Stimulated activated naive B cell treated with anti-CD40 and anti-IgM and Interleukin-4, amounts not matched to agents 10 μg/mL and 1 μg/mL and 100 μg/mL, for 72 hours (primary cell): ENCODE measurements around the gene SDS.
"Not testable (repeated sequence)": the region's sequence is repeated elsewhere in the genome, so short reads cannot be mapped to it uniquely, and the experiment has no call there.

Source experiments
- ATAC-seq, 2 donors: fragments of 150-1000 bp; cut with Tn5 transposase; replicated peaks; 2 replicates each; pipeline ENCODE4 v1.10.0; 2021; ENCODE audit warnings: moderate library complexity in 1 of 2
- DNase-seq: peaks from one replicate; pipeline ENCODE4 v3.0.0; 2021
- H3K27ac Mint-ChIP-seq: one replicate; pipeline ENCODE4 v1.8.0; 2022; ENCODE audit warnings: mild to moderate bottlenecking, mixed read lengths
- H3K27me3 Mint-ChIP-seq, 2 donors: one replicate each; pipeline ENCODE4 v1.8.0; 2022; ENCODE audit warnings: mixed read lengths in 2 of 2
- H3K36me3 Mint-ChIP-seq, 2 donors: one replicate each; pipeline ENCODE4 v1.8.0; 2022; ENCODE audit warnings: mixed read lengths in 2 of 2, mild to moderate bottlenecking in 1 of 2
- H3K4me1 Mint-ChIP-seq, 2 donors: one replicate each; pipeline ENCODE4 v1.8.0; 2022; ENCODE audit warnings: mixed read lengths in 2 of 2, mild to moderate bottlenecking in 1 of 2
- H3K4me3 Mint-ChIP-seq, 2 donors: one replicate each; pipeline ENCODE4 v1.8.0; 2022; ENCODE audit warnings: mild to moderate bottlenecking in 2 of 2, mixed read lengths in 2 of 2, moderate library complexity in 1 of 2
- H3K9me3 Mint-ChIP-seq, 2 donors: one replicate each; pipeline ENCODE4 v1.8.0; 2022; ENCODE audit warnings: mixed read lengths in 2 of 2, mild to moderate bottlenecking in 1 of 2

SDS gene

GRCh38 chr12:113366827-113367226 is 36.9 kb downstream of the SDS start:
- ATAC-seq = no peak
- no peak overlapping the region for H3K4me3 Mint-ChIP-seq

GRCh38 chr12:113365639-113366395 is 37.9 kb downstream of the SDS start:
- Mint-ChIP-seq H3K4me3 (no peak overlapping the region), H3K36me3 (peaks cover 42 to 44% of the 10 kb centered on the region in 2 donors), H3K4me1 (peaks cover 7 to 8% of the 10 kb centered on the region in 2 donors), H3K27ac (no peak overlapping the region), H3K9me3 (no peaks in the 10 kb centered on the region), H3K27me3 (no peaks in the 10 kb centered on the region)
- ATAC-seq (no peak), DNase-seq (no peak)

More at GRCh38 chr12:113366827-113367226, 36.9 kb downstream of the SDS start:
- Mint-ChIP-seq H3K4me1 (peaks cover 10 to 16% of the 10 kb centered on the region in 2 donors), H3K36me3 (peaks cover 45 to 48% of the 10 kb centered on the region in 2 donors), H3K27ac (no peak overlapping the region), H3K27me3 (no peaks in the 10 kb centered on the region), H3K9me3 (no peaks in the 10 kb centered on the region)
- no peak for DNase-seq

DNA sequence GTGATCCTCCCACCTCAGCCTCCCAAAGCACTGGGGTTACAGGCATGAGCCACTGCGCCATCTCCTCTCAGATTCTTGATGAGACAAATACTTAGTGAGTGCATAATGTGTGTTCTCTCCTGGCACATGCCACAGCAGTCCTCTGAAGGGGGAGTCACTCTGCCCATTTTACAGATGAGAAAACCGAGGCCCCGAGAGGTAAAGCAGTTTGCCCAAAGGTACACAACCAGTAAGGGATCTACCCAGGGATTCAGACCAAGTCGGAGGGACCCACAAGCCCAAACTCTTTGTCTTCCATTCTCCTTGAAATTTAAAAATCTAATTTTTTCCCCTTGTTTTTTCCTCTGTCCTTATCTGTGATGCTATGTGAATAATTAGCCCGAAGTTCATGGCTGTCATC is 39.0 kb downstream of the SDS start:
- Mint-ChIP-seq H3K4me3 (no peak overlapping the region), H3K4me1 (peaks cover 11 to 15% of the 10 kb centered on the region in 2 donors), H3K27ac (no peak overlapping the region), H3K9me3 (no peaks in the 10 kb centered on the region), H3K36me3 (peaks cover 42 to 45% of the 10 kb centered on the region in 2 donors), H3K27me3 (no peaks in the 10 kb centered on the region)
- no peak for ATAC-seq
- no peak for DNase-seq

GRCh38 chr12:113361574-113362370 is 41.9 kb downstream of the SDS start:
- DNase-seq (no peak), ATAC-seq (no peak)
- no peaks in the 10 kb centered on the region for H3K27me3 Mint-ChIP-seq
- H3K4me3 Mint-ChIP-seq = no peak overlapping the region
- peak overlapping the region; percentile 11 for H3K27ac Mint-ChIP-seq
- H3K36me3 Mint-ChIP-seq = peaks cover 31 to 32% of the 10 kb centered on the region in 2 donors
- peaks cover 18 to 24% of the 10 kb centered on the region in 2 donors for H3K4me1 Mint-ChIP-seq
- H3K9me3 Mint-ChIP-seq = no peaks in the 10 kb centered on the region

- peaks cover 18 to 23% of the 10 kb centered on the region in 2 donors for H3K4me1 Mint-ChIP-seq
- peaks cover 0 to 3% of the 10 kb centered on the region in 2 donors for H3K27me3 Mint-ChIP-seq
- no peaks in the 10 kb centered on the region for H3K9me3 Mint-ChIP-seq
- ATAC-seq (no peak), DNase-seq (peak; percentile 1)
- peak overlapping the region; percentile 91 for H3K27ac Mint-ChIP-seq
- H3K36me3 Mint-ChIP-seq = peaks cover 19 to 24% of the 10 kb centered on the region in 2 donors
- H3K4me3 Mint-ChIP-seq = peak overlapping the region; percentile 84 to 92
Observed at GRCh38 chr12:113359939-113360748, 43.5 kb downstream of the SDS start.

GRCh38 chr12:113359133-113359938 is 44.4 kb downstream of the SDS start:
- peaks cover 0 to 3% of the 10 kb centered on the region in 2 donors for H3K27me3 Mint-ChIP-seq
- H3K4me3 Mint-ChIP-seq = peak overlapping the region; percentile 84 to 92
- H3K9me3 Mint-ChIP-seq = no peaks in the 10 kb centered on the region
- H3K4me1 Mint-ChIP-seq = peaks cover 18 to 20% of the 10 kb centered on the region in 2 donors
- H3K36me3 Mint-ChIP-seq = peaks cover 11 to 16% of the 10 kb centered on the region in 2 donors
- DNase-seq (peak; percentile 18), ATAC-seq (peak; percentile 11 to 18)
- peak overlapping the region; percentile 91 for H3K27ac Mint-ChIP-seq

- peak; percentile 91 to 93 for ATAC-seq
- peak within 1 kb of the TSS; percentile 91 for H3K27ac Mint-ChIP-seq
- no peaks in the 10 kb centered on the region for H3K9me3 Mint-ChIP-seq
- peaks cover 18 to 20% of the 10 kb centered on the region in 2 donors for H3K4me1 Mint-ChIP-seq
- H3K4me3 Mint-ChIP-seq = peak within 1 kb of the TSS; percentile 84 to 92
- H3K27me3 Mint-ChIP-seq = peaks cover 0 to 3% of the 10 kb centered on the region in 2 donors
- H3K36me3 Mint-ChIP-seq = peaks cover 6 to 9% of the 10 kb centered on the region in 2 donors
- DNase-seq = peak; percentile 92
Observed at GRCh38 chr12:113358381-113359132, 45.1 kb downstream of the SDS start, which contains the start of gene PLBD2. TSS of gene PLBD2 (plus strand) at chr12:113358587. CDS start at chr12:113358601, 14 bp downstream.

DNA sequence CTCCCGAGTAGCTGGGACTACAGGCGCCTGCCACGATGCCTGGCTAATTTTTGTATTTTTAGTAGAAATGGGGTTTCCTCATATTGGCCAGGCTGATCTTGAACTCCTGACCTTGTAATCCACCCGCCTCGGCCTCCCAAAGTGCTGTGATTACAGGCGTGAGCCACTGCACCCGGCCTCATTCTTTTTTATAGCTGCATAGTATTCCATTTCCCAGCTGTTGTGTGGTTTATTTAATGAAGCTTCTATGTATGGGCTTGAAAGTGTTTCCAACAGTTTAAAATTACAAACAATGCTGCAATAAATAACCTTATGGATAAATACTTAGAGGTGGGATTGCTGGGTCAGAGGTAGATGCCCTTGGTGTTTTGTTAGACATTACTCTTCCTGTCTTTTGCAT is 49.5 kb downstream of the SDS start:
- H3K36me3 Mint-ChIP-seq, DNase-seq, ATAC-seq, H3K27ac Mint-ChIP-seq, H3K4me3 Mint-ChIP-seq, H3K4me1 Mint-ChIP-seq, H3K9me3 Mint-ChIP-seq: not testable (repeated sequence)
- peaks cover 10 to 18% of the 10 kb centered on the region in 2 donors for H3K27me3 Mint-ChIP-seq

DNA sequence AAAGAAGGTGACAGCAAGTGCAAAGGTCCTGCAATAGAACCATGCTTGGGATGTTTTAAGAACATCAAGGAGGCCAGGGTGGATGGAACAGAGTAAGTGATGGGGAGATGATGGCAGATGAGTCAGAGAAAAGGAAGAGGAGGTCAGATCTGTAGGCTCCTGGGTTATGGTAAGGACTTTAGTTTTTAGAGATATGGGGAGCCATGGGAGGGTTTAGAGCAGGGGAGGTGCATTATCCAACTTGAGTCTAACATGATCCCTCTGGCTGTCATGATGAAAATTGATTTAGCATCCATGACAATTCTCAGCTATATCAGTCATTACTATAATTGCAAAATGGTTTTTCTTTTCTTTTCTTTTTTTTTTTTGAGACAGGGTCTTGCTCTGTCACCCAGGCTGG is 52.6 kb downstream of the SDS start:
- Mint-ChIP-seq H3K27ac (no peak overlapping the region), H3K27me3 (peaks cover 20% of the 10 kb centered on the region in 2 donors), H3K4me1 (peaks cover 0 to 1% of the 10 kb centered on the region in 2 donors), H3K9me3 (no peaks in the 10 kb centered on the region), H3K36me3 (no peaks in the 10 kb centered on the region), H3K4me3 (no peak overlapping the region)
- ATAC-seq = no peak
- no peak for DNase-seq

DNA sequence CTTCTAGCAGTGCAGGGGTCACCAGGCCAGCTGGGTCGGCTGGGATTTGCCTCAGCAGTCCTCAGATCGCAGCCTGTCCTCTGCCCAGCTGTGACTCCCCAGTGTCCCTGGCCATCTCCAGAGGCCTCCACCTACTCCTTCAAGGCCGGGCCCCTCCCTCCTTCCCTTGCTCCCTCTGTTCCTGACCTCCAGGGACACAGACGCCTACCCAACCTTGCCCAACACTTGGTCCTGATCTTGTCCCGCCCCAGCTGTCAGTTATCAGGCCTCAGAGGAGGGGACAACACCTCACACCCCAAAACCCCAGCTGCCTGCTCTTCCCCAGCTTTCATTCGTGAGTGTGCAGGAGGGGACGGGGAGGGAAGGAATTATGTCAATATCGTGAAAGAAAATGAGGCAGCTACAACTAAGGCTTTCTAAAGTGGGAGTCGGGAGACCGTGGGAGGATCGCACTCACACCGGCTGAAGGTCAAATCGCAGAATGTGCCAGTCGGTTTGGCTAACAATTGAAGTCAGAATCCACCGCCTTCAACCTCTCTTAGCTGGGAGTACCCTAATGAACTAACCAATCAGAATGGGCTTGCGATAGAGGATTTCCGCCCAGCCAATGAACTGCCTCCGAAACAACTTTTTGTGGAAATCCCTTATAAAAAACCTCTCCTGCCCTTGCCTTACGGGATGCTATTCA is 54.7 kb downstream of the SDS start:
- Mint-ChIP-seq H3K4me3 (no peak overlapping the region), H3K36me3 (no peaks in the 10 kb centered on the region), H3K27ac (no peak overlapping the region)

DNA sequence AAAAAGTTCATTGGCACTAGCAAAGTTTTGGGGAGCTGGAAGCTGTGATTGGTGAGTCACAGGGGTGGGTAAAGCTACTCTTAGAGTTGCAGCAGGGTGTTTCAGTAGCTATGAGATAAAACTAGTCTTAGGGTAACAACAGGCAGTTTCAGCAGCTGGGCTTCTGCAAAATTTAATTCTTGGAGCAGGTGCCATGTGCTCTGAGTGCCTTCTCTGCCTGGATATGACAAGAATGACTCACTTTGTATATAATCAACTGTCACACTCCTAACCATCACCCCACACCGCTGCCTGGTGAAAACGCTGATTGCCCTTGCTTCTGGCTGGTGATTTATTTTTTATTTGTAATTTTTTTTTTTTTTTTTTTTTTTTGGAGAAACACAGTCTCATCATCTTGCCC is 55.8 kb downstream of the SDS start:
- peaks cover 20% of the 10 kb centered on the region in 2 donors for H3K27me3 Mint-ChIP-seq
- H3K9me3 Mint-ChIP-seq = no peaks in the 10 kb centered on the region
- ATAC-seq (no peak), DNase-seq (no peak)
- no peaks in the 10 kb centered on the region for H3K36me3 Mint-ChIP-seq
- H3K4me1 Mint-ChIP-seq = peaks cover 0 to 1% of the 10 kb centered on the region in 2 donors
- no peak overlapping the region for H3K27ac Mint-ChIP-seq
- H3K4me3 Mint-ChIP-seq = no peak overlapping the region

More for the DNA sequence above, 54.7 kb downstream of the SDS start:
- no peaks in the 10 kb centered on the region for H3K9me3 Mint-ChIP-seq
- peaks cover 20% of the 10 kb centered on the region in 2 donors for H3K27me3 Mint-ChIP-seq
- DNase-seq (no peak), ATAC-seq (no peak)
- peaks cover 0 to 1% of the 10 kb centered on the region in 2 donors for H3K4me1 Mint-ChIP-seq

- Mint-ChIP-seq H3K27ac (no peak overlapping the region), H3K4me1 (peaks cover 0 to under 1% of the 10 kb centered on the region in 2 donors), H3K36me3 (no peaks in the 10 kb centered on the region), H3K9me3 (no peaks in the 10 kb centered on the region), H3K4me3 (no peak overlapping the region), H3K27me3 (peaks cover 14 to 15% of the 10 kb centered on the region in 2 donors)
- no peak for DNase-seq
- no peak for ATAC-seq
Observed at GRCh38 chr12:113347107-113347506, 56.6 kb downstream of the SDS start.
